HG03521 (cell line): ENCODE measurements around the gene TMEM138.

ENCODE experiments used
- ATAC-seq: cut with Tn5 transposase; IDR thresholded peaks from one replicate; pipeline ENCODE4 v1.9.1; 2021; ENCODE audit warnings: mild to moderate bottlenecking, moderate library complexity; ENCODE audit not compliant: unreplicated experiment

Gene TMEM138

GRCh38 chr11:61404103-61404502 lies 41.9 kb downstream of the TMEM138 start:
- ATAC-seq = no peak

GRCh38 chr11:61404641-61405040 lies 42.5 kb downstream of the TMEM138 start:
- ATAC-seq = no peak

- no peak for ATAC-seq
Observed at GRCh38 chr11:61406067-61406466, 43.9 kb downstream of the TMEM138 start.

- ATAC-seq = no peak
Observed at GRCh38 chr11:61406991-61407728, 45.0 kb downstream of the TMEM138 start.

DNA sequence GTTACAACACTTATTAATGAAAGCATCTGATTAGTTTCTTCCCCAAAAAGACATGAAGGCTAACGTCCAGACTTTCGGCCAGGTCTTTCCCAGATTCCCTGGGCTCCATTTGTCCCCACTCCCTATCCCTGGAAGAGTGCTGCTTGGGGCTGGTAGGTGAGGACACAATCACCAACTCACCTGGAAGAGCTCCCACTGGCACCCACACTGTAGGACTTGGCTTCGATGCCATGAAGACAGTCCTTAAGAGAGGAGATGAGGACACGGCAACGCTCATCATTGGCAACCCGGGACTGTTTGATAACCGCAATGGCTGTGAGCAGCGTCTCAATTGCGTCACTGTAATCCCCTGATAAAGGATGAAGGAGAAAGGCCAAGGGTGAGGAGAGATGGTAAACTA lies 49.4 kb downstream of the TMEM138 start:
- no peak for ATAC-seq

DNA sequence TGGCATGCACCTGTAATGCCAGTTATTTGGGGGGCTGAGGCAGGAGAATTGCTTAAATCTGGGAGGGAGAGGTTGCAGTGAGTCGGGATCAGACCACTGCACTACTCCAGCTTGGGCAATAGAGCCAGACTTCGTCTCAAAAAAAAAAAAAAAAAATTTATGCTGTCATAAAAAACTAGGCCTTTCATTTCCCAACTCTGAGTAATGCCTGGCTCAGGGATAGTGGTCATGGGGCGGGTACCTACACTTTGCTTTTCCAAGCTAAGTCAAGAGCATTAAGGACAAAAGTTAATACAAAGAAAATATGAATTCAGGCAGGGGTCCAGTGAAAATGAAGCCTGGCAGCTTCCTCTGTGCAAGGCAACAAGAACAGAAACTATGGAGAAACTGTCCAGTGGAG lies 51.3 kb downstream of the TMEM138 start:
- ATAC-seq = no peak

GRCh38 chr11:61414547-61414946 lies 52.4 kb downstream of the TMEM138 start:
- no peak for ATAC-seq

- ATAC-seq = no peak
Observed at GRCh38 chr11:61415381-61415780, 53.2 kb downstream of the TMEM138 start.

GRCh38 chr11:61416941-61417340 lies 54.8 kb downstream of the TMEM138 start:
- no peak for ATAC-seq

DNA sequence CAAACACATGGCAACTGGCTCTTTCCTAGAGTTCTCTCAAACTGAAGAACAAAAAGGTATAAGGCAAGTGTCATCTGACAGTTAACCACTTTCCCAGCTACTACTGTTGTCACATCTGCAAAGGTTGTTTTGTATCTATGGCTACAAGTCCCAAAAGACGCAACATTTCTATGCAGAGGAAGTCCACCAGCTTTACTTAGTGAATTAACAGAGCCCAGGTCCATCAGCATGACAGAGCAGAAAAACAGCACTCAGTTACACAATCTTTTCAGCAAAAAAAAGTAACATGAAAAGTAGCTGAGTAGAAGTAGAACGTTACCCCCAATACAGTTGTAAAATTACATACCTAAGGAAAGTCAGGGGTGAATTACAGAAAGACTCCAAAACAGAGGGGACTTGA lies 55.5 kb downstream of the TMEM138 start:
- ATAC-seq = no peak

DNA sequence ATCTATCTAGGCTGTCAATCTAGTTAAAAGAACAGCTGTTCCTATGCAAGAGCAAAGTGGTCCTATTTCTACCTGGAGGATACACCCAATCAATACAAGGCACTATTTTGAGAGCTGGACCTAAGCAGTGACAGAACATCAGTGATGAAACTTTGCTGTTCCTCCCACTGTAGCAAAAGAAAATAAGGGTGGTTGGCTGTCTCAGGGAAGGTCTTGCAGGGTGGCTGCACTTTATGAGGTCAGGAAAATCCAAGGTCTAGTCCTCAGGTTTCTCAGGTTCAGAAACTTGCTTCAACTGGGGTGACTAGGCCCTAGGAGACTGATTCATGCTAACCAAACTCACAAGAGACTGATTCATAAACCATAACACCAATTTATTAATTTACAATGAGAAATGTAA lies 56.0 kb downstream of the TMEM138 start:
- no peak for ATAC-seq
